ENCODE results near the gene CLGN.
"Not testable (repeated sequence)": the region's sequence is repeated elsewhere in the genome, so short reads cannot be mapped to it uniquely, and the experiment has no call there.

Gene CLGN

DNA sequence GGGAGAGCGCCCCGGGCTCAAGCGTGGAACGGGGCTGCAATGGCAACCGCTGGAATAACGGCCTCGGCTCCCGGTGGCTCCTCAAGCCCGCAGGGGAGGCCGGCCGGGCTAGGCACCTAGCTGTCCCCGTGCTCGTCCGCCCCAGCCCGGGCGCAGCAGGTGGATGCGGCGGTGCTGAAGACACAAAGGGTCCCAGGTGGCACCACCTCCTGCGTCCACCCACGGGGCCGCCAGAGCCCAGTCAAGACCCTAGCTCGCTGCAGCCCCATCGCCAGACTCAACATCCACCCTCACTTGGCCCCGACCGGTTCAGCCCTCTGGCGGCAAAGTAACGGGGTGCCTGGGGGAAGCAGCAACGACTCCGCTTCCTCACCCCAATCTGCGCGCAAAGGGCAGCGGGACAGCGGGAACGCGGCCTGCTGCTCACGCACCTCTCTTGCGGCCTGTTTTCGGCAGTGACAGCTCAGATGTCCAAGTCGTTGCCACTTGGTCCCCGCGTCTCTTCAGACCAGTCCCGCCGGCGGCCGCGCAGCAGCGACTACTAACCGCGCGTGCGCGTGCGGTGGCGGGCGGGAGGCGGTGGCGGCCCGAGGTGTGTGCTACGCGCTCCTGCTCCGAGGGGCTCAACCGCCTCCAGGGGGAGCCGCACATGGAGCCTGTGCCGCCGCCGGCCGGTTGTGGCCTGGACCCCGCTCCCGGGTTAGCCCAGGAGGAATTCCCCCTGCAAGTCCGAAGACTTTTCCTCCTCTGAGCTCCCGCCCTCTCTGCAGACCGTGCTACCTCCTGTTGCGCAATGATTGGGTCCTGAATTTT, at the start of gene CLGN:
TSS of gene CLGN (minus strand) at position 543 of the 813 bp plus-strand sequence. CDS start 14,570 bp downstream, outside the sequence.
- DNase-seq (ENCODE audit: low read depth in 2 of 2, low spot score in 1 of 2) = no peak

DNA sequence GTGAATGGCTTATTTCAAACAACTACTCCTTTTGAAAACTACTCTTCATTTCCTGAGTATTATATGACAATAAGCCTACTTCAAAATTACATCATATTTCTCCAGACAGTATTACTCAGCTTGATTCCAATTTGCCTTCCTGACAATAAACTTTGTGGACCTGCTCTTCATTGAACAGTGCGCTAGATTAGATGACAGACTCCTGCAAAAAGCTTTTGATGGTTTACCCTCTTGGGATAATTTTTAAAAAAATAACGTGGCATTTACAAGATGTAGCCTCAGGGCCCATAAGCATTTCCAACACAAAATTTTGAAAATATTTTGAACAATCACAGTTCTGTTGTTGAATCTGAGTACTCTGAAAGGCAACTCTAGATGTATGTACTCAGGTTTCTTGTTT, 44.7 kb upstream of the CLGN start:
- no peak for DNase-seq (ENCODE audit: low read depth in 2 of 2, low spot score in 1 of 2)

GRCh38 chr4:140469791-140470733, 42.6 kb upstream of the CLGN start:
- DNase-seq (ENCODE audit: low read depth in 2 of 2, low spot score in 1 of 2) = no peak

- no peak for DNase-seq (ENCODE audit: low read depth in 2 of 2, low spot score in 1 of 2)
These were observed 38.7 kb upstream of the CLGN start for GRCh38 chr4:140466146-140466545.

GRCh38 chr4:140463614-140464013, 36.2 kb upstream of the CLGN start:
- DNase-seq (ENCODE audit: low read depth in 2 of 2, low spot score in 1 of 2) = no peak

DNA sequence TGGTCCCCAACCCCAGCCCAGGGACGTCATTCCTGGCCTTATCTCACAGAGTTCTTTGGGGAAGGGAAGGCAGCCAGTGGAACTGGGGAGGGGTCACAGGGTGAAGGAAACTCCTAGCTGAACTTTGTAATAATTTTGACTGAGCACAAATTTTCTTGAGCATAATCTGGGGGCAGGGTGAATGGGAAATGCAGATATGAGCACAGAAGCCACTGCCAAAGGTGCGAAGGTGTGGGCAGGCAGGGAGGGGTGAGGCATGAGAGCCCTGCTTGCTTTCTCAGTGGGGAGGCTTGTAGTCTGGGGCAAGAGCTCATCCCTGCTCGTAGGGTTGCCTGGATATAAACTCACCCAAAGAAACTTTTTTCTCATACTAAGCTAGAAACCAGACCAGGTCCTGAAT, 35.7 kb upstream of the CLGN start:
- no peak for DNase-seq (ENCODE audit: low read depth in 2 of 2, low spot score in 1 of 2)

DNA sequence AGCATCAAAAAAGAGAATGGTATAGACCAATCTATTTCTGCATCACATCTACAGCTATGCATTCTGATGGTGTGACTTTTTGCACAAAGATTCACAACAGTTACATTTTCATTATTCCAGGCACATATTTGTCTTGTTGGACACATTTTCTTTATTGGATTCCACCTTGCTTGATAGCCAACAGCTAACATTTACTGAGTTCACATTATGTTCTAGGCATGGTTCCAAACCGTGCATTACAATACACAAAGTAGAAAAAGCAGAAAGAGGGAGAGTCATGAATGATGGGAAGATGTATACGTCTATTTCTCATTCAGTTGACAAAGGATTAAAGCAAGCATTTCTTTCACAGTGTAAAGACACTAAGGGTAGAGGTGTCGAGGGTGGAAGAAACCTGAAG, 22.9 kb upstream of the CLGN start:
- no peak for DNase-seq (ENCODE audit: low read depth in 2 of 2, low spot score in 1 of 2)

DNA sequence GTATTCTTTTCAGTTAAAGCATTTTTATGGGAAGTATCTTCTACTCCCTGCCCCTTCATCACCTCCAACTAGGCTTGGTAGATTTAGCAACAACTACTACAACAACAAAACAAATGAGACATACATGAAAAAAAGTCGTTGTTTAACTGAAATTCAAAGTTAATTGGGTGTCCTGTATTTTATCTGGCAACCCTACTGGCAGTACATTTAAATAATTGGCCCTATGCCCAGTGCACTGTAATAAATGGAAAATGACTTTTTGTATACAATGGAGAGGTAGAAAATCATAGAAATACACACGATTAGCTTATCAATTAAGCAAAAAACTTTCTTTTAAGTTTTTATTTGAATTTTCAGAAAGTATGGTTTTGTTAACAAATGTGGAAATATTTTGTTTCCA, 21.4 kb upstream of the CLGN start:
- DNase-seq (ENCODE audit: low read depth in 2 of 2, low spot score in 1 of 2) = no peak

GRCh38 chr4:140448162-140448561, 20.7 kb upstream of the CLGN start:
- DNase-seq (ENCODE audit: low read depth in 2 of 2, low spot score in 1 of 2) = no peak

- DNase-seq (ENCODE audit: low read depth in 2 of 2, low spot score in 1 of 2) = not testable (repeated sequence)
These were observed 16.9 kb upstream of the CLGN start for GRCh38 chr4:140444347-140444746.

GRCh38 chr4:140439644-140440142, 12.2 kb upstream of the CLGN start:
- DNase-seq (ENCODE audit: low read depth in 2 of 2, low spot score in 1 of 2) = no peak

DNA sequence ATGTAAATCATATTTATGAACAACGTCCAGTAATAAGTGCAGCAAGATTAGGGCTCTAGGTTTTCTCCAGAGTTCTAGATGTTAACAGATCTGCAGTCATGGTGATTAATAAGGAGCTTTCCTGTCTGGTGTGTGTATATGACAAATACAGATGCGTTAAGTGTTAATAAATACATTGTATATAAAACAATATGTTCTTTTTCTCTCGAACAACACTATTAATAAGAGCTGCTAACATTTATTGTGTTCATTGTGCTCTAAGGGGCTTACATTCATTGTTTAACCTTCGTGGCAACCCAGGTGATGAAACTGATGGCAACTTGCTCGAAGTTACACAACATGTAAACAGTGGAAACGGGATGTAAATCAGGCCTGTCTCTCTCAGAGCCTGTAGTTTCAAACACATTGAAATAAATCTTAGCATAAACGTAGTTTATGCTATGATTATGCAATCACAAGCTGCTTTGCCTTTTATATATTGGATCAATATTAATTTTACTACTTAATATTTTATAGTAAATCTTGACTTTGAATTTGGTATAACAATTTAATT, 547 bp upstream of the CLGN start:
- DNase-seq (ENCODE audit: low read depth in 2 of 2, low spot score in 1 of 2) = no peak

DNA sequence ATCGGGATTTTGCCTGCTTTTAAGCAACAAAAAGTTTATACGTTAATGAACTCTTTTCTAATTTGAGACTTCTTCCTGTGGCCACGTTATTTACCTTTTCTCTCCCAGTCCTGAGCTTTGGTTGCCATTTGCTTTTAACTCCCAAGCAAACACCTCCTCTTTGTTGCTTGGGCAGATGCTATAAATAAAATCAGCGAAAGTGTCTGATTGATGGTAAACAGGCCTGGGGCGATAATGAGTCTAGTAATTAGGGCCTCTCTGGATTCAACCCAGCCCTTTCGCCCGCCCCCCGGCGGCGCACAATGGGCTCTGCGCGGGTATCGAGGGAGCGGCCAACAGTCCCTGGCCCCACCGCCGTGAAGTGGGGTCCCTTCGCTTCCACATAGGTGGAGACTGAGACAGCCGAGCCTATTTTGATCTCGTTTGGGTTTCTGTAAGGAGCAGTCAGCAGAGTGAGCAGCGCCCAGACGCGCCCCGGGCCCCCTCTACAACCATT, 790 bp downstream of the CLGN start:
- DNase-seq (ENCODE audit: low read depth in 2 of 2, low spot score in 1 of 2) = no peak

DNA sequence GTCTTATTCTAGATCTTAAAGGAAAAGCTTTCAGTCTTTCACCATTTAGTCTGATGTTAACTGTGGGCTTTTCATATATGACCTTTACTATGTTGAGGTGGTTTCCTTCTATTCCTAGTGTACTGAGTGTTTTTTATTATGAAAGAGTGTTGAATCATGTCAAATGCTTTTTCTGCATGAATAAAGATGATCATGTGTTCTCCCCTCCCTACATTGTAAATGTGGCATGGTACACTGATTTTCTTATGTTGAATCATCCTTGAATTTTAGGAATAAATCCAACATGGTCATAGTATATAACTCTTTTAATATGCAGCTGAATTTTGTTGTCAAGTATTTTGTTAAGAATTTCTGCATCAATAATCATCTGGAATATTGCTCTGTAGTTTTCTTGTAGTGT, 4.3 kb downstream of the CLGN start:
- no peak for DNase-seq (ENCODE audit: low read depth in 2 of 2, low spot score in 1 of 2)

- not testable (repeated sequence) for DNase-seq (ENCODE audit: low read depth in 2 of 2, low spot score in 1 of 2)
These were observed 14.1 kb downstream of the CLGN start for GRCh38 chr4:140413130-140413969.

GRCh38 chr4:140408974-140409373, 18.5 kb downstream of the CLGN start:
- no peak for DNase-seq (ENCODE audit: low read depth in 2 of 2, low spot score in 1 of 2)

DNA sequence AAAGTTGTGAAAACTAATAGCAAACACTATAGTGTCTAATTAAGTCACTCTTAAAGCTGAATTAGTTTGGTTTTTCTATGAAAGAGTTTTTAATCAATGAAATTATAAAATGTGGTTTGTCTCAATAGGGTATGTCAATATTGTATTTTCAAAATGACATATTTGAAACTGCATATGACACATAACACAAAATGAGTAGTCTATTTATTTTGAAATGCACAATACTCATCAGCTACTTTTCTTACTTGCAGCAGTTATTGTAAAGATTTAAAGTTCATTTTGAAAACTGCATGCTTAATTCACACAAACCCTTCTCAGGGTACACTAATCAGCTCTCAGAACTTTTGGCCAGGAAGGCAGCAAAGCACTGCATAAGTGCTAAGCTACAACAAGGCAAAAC, 21.2 kb downstream of the CLGN start:
- DNase-seq (ENCODE audit: low read depth in 2 of 2, low spot score in 1 of 2) = no peak

DNA sequence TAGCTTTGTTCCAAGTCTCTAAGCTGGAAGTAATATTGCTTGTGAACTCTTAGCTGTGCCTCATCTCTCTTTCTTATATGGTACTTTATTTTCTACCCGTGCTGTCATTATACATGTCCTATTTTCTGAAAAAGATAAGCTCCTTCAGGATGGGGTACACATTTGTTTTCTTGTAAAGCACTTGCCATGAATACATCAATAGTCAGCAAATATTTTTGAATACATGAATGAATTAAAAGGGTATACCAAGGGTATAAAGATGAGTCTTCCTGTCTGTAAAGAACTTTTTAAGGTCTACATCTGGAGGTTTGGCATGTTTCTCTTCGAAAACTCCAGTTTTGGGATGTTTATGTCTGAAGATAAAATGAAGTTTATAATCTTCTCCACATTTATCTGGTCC, 27.3 kb downstream of the CLGN start:
- no peak for DNase-seq (ENCODE audit: low read depth in 2 of 2, low spot score in 1 of 2)

DNA sequence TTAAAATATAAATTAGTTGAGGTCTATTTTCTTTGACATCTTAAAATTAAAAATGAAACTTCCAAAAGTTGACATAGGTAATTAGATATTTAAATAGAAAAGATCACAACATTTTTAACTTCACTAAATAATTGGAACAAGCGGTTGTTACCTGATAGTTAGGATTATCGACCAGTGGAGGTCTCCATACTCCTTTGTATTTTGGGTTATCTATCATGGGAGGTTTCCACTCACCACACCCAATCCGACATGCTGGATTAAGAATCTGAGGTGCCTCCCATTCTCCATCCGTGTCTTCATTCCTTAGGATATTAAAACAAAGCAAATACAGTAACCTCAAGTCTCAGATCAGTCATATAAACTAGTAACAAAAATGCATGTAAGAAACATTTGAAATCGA, 31.8 kb downstream of the CLGN start:
- DNase-seq (ENCODE audit: low read depth in 2 of 2, low spot score in 1 of 2) = no peak

DNA sequence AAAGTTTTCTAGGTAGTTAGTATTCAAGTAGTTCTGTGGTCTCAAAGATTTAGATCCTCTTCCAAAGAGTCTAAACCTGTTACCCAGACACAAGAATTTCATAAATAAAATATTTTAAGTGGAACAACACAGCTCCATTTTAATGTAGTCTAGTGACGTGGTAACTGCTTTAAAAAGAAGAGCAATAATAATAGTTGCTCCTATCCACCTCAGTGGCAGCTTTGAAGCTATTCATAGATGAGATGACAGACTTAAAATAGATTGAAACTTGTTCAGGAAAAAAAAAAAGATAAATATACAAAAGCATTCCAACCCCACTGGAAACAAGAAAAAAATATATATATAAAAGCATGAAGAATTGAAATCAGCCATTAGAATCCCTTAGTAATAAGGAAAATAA, 39.4 kb downstream of the CLGN start:
- no peak for DNase-seq (ENCODE audit: low read depth in 2 of 2, low spot score in 1 of 2)

DNA sequence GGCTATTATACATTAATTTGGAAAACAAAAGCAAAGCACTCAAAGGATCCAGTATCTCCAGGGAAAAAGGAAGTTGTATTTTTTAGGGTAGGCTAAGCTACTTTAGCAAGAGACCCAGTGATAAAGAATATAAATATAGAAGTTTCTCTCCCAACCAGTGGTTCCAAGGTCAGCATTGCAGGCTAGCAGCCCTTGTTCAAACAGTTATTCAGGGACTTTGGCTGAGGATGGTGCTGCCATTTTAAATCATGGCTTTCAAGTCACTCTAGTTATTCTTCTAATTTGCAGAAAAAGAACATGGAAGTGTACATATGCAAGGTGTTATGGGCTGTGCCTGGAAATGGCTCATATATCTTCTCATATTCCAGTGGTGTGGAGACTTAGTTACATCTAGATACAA, 44.7 kb downstream of the CLGN start:
- no peak for DNase-seq (ENCODE audit: low read depth in 2 of 2, low spot score in 1 of 2)

Measured in stimulated activated CD8-positive, alpha-beta memory T cell treated with anti-CD3 and anti-CD28 coated beads, Interleukin-4, amount 100 ng/mL, for 1 hour (primary cell).